ENCODE results near the gene GPD1L. TPM values are rescaled to one million over a fixed set of nuclear protein-coding genes. Genes with fewer than 3 reads are reported as not detected.

The GPD1L gene
- total RNA-seq, 1 donor from 2014 or later, result 36.7 TPM

DNA sequence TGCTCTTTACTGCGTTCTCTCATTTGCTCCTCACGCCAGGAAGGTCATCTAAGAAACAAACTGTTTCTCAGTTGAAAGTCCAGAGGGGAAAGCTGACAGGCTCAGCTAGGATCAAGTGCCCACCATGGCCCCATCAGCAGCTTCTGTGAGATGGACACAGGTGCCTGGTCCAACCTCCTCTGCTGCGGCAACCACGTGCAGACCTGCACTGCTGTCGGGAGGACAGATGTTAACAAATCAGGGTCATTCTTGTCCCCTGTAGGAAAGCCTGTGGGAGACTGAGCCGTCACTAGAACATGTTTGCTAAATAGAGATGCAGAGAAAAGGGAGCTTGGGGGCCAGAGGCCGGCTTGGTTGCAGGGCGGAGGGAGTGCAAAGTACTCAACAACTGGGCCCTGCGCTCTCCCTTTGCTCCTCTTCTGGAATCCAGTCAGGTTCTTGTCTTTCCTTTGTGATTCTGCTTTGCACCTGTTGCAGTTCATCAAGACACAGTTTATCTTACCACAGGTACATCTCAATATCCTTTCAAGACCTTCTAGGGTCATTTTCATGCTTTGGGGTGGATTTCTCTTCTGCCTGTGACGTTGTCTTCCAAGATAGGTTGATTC lies 20.9 kb downstream of the GPD1L start:
- ATAC-seq (no peak), DNase-seq (ENCODE audit: low spot score) (no peak)
- intact Hi-C loops (cut with DNase I), result no loop called here

GRCh38 chr3:32128936-32129335 lies 22.5 kb downstream of the GPD1L start:
- no peak for ATAC-seq

GRCh38 chr3:32129832-32130231 lies 23.4 kb downstream of the GPD1L start:
- DNase-seq (ENCODE audit: low spot score), result no peak
- intact Hi-C loops (cut with DNase I), result no loop called here
- ATAC-seq, result no peak

More at GRCh38 chr3:32128936-32129335, 22.5 kb downstream of the GPD1L start:
- DNase-seq (ENCODE audit: low spot score), result no peak
- intact Hi-C loops (cut with DNase I), result no loop called here

DNA sequence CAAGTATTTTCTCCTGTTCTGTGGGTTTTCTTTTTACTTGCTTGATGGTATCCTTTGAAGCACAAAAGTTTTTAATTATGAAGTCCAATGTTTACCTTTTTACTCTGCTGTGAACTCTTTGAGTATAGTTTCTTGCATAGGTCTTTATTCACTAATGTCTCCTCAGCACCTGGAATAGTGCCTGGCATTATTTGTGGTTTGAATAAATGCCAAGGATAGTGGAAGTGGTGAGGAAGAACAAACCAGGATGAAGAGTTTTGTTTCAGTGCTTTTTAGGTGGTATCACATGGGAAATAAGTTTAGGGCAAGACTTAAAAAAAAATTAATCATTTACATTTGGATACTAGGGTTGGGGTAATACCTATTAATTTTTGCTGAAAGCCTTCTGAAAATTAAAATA lies 25.7 kb downstream of the GPD1L start:
- intact Hi-C loops (cut with DNase I), result no loop called here
- ATAC-seq (no peak), DNase-seq (ENCODE audit: low spot score) (no peak)

GRCh38 chr3:32132706-32133105 lies 26.3 kb downstream of the GPD1L start:
- intact Hi-C loops (cut with DNase I), result no loop called here
- DNase-seq (ENCODE audit: low spot score) (no peak), ATAC-seq (no peak)

GRCh38 chr3:32136703-32137102 lies 30.3 kb downstream of the GPD1L start:
- intact Hi-C loops (cut with DNase I), result no loop called here
- ATAC-seq, result no peak
- DNase-seq (ENCODE audit: low spot score), result no peak

DNA sequence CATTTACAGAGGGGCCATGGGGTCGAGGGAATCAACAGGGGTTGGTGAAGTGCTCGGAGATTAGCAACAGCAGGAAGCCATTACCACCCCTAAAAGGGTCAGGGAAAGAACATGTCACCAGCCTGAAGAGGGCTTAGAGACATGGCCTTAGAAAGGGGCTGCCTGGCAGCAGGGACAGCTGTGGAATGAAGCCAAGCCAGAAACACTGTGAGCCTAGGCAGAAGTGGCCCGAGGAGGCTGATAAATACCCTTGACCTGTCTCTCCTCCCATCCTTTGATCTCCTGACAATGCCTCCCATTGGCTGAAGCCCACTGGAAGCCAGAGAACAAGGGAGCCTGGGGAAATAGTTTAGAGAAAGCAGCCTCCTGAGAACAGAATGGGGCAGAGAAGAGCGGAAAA lies 31.4 kb downstream of the GPD1L start:
- DNase-seq (ENCODE audit: low spot score), result no peak
- no peak for ATAC-seq
- intact Hi-C loops (cut with DNase I), result no loop called here

DNA sequence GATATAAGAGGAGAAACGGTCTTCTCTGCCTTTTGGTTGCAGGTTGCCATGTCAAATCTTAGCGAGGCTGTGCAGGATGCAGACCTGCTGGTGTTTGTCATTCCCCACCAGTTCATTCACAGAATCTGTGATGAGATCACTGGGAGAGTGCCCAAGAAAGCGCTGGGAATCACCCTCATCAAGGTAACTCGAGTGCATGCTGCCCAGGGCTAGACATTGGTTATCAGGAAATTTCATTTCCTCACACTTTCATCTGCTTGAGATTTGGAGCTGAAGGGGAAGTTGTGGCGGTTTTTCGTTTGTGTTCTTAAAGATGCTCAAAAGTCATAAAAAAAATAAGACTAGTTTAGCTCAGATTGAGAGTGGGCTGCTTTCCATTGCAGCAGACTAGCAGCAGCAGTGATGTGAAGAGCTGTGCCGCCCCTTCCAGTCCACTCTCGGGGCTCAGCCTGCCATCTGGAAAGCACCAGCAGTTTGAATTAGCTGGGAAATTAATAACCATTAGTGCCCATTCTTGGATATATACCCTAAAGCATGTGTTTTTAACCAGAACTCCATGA lies 32.2 kb downstream of the GPD1L start:
- intact Hi-C loops (cut with DNase I), result no loop called here
- ATAC-seq (no peak), DNase-seq (ENCODE audit: low spot score) (no peak)

- intact Hi-C loops (cut with DNase I), result loop anchor here (5.0 kb wide), 1 partner anchor 119 kb away; no protein-coding TSS in a partner anchor
- no peak for DNase-seq (ENCODE audit: low spot score)
- no peak for ATAC-seq
These were observed 34.5 kb downstream of the GPD1L start for GRCh38 chr3:32140943-32141342.

GRCh38 chr3:32143849-32144757 lies 37.7 kb downstream of the GPD1L start:
- intact Hi-C loops (cut with DNase I), result loop anchor here (5.0 kb wide), 1 partner anchor 122 kb away; no protein-coding TSS in a partner anchor
- ATAC-seq, result peak; percentile 68
- no peak for DNase-seq (ENCODE audit: low spot score)

DNA sequence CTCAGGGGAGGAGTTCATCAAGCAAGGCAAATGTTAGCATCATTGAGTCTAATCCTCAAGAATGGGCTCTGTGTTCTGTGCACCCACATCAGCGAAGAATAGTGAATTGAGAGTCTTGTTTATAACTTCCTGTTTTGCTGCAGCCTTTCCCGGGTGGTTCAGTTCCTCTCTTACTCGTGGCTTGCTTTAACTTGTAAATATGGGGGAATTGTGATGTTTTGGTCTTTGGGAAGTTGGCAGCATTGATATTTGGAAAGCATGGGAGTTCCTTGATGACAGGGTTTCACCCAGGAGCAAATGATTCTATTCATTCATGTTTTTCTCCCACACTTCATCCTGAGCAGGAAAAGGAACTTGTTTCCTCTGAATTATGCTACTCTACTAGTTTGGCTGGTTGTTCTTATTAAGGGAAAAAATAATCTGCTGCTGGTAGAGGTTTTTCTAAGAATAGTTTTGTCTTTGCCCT lies 40.4 kb downstream of the GPD1L start:
- peak; percentile 92 for ATAC-seq
- intact Hi-C loops (cut with DNase I), result no loop called here
- no peak for DNase-seq (ENCODE audit: low spot score)

GRCh38 chr3:32147509-32147908 lies 41.1 kb downstream of the GPD1L start:
- intact Hi-C loops (cut with DNase I), result no loop called here
- ATAC-seq, result no peak
- no peak for DNase-seq (ENCODE audit: low spot score)

GRCh38 chr3:32147933-32148332 lies 41.5 kb downstream of the GPD1L start:
- intact Hi-C loops (cut with DNase I), result no loop called here
- ATAC-seq, result no peak
- no peak for DNase-seq (ENCODE audit: low spot score)

DNA sequence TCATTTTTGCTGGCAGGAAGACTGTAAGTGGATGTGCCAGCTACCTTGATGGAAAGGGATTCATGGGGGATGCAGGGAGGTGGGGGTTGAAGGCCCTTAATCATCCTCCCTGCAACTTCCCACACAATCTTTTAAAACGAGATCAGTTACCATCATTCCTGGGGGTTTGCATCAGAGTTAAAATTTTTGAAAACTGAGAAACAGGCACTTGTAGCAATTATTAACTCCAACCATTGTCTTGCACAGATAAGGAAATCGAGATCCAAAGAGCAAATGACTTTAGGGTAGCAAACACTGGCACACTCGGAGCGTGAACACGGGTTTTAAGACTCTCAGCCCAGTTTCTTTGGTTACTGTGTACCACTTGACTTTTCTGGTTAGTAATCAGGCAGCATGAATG lies 41.9 kb downstream of the GPD1L start:
- ATAC-seq, result no peak
- DNase-seq (ENCODE audit: low spot score), result no peak
- intact Hi-C loops (cut with DNase I), result no loop called here

DNA sequence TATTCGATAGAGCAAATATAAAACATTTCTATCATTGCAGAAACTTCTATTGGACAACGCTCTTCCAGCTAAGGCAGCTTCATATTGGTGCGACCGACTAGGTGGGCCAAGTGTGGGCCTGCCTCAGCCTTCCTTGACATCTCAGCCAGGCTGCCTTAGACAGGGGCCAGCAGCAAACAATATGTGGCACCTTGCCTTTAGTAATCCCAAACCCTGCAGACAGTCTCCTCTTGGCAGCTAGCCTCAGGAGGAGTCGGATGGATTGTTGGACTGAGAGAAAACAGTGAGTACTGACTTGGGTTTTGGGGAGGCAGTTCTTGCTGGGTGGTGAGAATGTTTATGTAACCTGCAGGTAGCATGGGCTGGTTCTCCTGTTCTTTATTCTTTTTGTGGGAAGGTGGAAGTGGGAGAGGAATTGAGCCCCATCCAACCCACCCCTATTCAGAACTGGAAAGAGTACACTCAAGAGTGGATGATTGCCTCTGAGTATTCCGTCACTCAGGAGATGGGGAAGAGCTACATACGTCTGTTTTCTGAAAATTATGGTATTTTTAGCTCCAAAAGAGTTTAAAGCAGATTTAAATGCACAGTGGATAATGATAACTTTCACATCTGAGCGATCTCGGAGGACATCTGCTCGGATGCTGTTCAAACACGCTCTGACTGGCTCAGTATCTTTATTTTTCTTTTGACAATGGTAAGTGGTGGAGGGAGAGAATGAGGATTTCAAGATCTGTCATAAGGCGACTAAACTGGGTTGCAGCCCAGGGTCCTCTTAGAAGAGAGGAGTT lies 47.2 kb downstream of the GPD1L start:
- intact Hi-C loops (cut with DNase I), result no loop called here
- DNase-seq (ENCODE audit: low spot score) (no peak), ATAC-seq (no peak)

DNA sequence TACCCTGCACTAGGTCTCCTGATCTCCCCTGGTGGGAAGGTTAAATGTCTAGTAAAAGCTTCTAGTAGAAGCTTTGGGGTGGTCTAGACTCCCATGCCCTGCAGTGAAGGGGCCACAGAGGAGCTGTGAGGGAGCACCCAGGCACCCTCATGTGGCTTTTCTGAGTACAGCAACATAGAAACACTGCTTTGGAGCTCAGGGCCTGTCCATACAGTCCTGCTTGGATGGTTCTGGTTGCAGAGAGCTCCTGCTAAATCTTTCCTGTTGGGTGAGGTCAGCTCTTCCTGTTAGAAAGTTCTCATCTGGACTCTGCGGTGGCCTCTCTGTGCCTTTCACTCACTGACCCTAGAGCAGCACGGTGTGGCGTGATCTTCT lies 47.8 kb downstream of the GPD1L start:
- peak; percentile 20 for ATAC-seq
- no peak for DNase-seq (ENCODE audit: low spot score)
- intact Hi-C loops (cut with DNase I), result no loop called here

GRCh38 chr3:32155117-32155516 lies 48.7 kb downstream of the GPD1L start:
- DNase-seq (ENCODE audit: low spot score), result no peak
- intact Hi-C loops (cut with DNase I), result no loop called here
- no peak for ATAC-seq

DNA sequence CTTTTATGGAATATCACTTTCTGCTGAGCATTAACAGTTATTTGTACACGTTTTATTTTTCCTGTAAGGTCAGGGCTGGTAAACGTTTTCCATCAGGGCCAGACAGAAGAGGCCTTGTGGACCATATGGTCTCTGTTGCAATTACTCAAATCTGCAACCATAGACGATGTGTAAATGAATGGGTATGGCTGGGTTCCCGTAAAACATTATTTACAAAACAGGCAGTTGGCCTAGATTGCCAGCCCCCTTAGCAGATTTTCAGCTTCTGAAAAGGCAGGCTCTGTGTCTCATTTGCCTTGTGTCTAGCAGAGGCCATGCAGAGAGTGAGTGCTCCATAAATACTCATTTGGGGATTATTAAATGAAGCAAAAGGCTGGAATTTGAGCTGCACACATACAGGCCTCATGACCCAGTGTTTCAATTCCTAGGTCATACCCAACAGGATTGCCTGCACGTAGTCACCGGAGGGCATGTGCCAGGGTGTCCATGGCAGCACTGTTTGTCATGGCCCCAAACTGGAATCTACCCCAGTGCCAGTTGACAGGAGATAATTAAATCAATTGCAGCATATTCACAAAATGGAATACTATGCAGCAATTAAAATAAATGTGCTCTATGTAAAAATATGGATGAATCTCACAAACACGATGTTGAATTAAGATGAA lies 51.3 kb downstream of the GPD1L start:
- DNase-seq (ENCODE audit: low spot score) (no peak), ATAC-seq (no peak)
- intact Hi-C loops (cut with DNase I), result no loop called here

DNA sequence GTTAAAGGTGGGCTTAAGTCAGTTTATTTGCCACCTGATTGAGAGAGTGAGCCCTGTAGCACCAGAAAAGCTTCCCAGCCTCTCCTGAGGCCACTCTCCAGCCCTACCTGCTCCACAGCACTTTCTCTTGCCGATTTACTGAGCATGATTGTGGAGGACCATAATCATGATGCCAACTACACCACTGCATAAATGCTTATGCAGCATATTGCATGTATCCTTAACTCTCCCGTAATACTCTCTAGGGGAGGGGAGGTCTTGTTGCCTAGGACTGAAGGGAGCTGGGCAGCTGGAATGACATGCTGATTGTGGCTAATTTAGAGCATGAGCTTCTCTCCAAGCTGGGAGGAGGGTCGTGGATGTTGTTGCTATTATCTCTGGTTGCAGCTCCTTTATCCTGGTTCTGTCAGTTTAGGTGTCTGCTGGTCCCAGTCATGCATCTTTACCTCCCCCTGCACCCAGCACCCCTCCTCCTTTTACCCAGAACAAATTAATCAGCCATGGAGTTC lies 54.3 kb downstream of the GPD1L start:
- intact Hi-C loops (cut with DNase I), result no loop called here
- ATAC-seq (no peak), DNase-seq (ENCODE audit: low spot score) (no peak)
